ENCODE measurements around the gene ING3.

Gene ING3

DNA sequence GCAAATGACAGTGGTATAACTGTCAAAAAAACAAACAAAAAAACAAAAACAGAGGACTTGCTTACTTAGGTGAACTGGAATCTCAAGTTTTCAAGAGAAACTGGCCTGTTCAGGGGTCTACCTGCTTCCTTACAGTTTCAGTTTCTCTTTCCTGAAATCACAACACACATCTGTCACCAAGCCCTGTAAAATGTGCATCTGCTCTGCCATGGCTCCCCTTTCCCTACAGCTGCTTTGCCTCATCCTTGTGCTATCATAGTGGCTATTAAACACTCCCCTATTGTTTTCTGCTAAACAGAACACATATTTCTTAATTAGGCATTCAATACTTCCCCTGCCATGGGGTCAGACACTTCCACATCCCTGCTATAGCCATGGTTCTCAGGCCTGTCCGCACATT lies 75.6 kb downstream of the ING3 start:
- DNase-seq (ENCODE audit: low read depth): no peak

DNA sequence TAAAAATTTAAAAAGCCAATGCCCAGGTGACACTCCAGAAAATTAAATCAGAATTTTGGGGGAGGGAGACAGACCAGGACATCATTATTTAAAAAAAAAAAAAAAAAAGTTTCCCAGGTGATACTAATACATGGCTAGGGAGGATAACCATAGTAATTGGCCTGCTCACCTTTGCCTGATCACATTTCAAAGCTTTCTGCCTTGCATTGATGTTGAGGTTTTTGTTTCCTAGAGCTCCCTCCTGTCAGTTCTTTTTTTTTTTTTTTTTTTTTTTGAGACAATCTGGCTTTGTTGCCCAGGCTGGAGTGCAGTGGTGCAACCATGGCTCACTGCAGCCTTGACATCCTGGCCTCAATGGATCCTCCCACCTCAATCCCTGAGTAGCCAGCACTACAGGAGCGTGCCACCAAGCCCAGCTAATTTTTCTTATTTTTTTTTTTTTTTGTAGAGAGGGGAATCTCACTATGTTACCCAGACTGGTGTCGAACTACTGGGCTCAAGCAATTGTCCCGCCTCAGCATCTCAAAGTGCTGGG lies 76.1 kb downstream of the ING3 start:
- no peak for DNase-seq (ENCODE audit: low read depth)

Measured in GM04504 (cell line).